GM11168 (cell line): Measurements from ENCODE around the gene GRIN1.

Experiments used
- in situ Hi-C: fragments of 300-500 bp; cut with MboI; formaldehyde crosslinking; loops from one replicate; pipeline ENCODE4 v1.12.0; 2022; ENCODE audit warnings: low sequenced_read_pairs; ENCODE audit not compliant: unreplicated experiment

Gene GRIN1

DNA sequence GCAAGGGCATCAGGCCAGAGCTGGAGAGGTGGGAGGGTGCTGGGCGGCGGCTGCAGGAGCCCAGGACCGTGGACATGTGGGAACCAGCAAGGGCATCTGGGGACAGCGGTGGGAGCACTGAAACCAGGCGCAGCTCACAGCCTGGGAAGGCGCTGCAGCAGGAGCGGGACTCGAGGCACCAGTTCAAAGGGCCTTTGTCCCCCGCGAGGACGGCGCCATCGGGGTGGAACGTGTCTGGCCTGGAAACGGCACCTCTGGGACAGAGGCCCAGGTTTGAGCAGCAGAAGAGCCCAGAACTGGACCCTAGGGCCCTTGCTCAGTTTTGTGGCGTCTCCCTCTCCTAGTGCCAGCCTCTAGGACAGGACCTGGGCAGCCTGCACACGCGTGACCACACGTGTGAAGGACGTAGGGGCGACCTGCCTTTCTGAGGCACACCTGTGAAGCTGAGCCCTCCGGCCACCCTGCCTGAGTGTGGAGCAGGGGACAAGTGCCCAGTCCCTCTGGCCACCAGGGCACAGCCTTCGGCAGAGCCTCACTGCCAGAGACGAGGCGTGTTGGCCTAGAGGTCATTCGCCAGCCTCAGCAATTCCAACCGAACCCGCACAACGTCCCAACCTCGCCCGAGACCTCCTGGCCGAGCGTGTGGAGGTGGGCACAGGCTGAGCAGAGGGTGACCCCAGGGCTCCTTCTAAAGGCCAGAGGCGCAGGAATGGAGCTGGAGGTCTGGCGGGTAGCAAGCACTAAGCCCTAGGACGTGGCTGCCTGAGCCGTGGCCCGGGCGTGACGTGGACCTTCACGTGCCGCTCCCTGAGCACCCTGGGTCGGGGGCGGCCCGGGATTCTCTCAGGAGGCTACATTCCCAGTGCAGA, 35.1 kb downstream of the GRIN1 start:
- in situ Hi-C loops, result no loop called here

DNA sequence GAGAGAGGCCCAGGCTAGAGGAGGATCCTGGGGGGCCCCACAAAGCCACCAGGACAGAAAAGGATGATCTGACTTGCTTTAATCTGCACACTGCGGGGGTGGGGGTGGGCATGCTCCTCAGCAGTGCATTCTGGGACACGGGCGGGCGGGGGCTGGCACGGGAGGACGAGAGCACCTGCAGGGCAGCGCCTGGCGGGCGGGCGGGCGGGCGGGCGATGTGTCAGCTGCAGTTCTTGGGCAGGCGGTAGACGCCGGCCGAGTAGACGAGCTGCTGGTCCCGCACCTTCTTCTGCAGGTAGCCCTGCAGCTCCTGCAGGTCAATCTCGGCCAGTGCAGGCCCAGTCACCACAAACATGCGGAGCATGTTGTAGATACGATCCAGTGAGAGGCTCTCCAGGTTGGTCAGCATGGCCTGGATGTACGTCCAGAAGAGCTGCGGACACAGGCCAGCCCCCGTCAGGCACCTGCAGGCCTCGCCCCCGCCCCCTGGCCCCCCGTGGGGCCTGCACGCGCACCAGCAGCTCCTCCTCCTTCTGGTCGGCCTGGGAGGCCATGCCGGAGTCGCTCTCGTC, 35.9 kb downstream of the GRIN1 start:
- in situ Hi-C loops, result no loop called here

DNA sequence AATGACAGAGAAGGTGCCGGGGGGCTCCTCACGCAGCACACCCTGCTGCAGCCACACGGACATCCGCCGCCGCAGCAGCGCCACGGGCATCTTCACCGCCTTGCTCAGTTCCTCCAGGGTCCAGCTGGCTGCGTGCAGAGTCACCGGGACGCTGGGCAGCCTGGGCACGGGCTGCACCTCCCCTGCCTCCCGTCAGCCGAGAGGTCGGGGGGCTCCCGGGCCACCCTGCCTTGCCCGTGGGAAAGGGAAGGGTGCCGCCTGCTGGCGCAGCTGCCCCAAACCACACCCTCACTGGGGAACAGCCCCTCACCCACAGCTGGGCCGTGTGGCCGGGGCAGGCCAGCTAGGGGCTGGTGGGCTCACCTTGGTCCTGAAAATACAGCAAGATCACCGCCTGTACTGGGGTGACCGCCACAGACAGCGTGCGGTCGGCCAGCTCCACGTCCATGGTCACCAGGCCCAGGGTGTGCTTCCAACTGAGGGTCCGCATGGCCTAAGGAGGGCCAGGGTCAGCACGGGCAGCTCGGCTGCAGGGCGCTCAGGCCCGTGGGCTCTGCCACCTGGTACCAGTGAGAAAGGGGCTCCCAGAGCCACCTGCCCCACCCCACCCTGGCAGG, 36.5 kb downstream of the GRIN1 start:
- in situ Hi-C loops, result no loop called here

DNA sequence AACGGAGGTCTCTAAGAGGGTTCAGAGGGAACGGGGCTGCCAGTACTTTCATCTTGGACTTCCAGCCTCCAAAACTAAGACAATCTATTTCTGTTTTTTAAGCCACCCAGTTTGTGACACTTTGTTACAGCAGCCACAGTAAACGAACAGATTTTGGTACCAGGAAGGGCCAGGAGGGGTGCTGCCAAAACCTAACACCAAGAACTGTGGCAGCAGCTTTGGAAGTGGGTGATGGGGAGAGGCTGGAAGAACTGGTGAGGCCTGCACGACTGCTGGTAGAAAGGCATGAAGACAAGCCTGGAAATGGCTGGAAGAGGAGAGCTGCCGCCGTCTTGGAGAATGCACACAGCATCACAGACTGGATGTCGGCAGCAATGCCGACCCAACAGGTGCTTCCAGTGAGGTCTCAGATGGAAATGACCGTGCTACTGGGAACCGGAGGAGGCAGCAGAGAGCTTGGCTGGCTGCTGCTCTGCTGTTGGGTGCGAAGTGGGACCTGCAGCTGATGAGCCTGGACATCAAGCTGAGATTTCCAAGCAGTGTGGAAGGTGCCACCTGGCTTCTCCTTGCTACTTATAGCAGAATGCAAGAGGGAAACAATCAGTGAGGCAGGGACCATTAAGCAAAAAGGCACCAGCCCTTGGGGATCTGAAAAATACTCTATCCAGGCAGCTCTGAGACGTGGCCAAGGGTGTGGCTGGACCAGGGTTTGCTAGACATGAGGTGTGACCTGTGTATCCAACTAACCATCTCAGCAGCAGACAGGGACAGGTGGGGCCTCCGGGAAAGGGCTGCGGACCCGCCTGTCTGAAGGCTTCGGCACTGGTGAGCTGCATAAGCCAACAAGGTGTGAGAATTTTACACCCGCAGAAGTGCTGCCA, 37.6 kb downstream of the GRIN1 start:
- in situ Hi-C loops, result no loop called here

DNA sequence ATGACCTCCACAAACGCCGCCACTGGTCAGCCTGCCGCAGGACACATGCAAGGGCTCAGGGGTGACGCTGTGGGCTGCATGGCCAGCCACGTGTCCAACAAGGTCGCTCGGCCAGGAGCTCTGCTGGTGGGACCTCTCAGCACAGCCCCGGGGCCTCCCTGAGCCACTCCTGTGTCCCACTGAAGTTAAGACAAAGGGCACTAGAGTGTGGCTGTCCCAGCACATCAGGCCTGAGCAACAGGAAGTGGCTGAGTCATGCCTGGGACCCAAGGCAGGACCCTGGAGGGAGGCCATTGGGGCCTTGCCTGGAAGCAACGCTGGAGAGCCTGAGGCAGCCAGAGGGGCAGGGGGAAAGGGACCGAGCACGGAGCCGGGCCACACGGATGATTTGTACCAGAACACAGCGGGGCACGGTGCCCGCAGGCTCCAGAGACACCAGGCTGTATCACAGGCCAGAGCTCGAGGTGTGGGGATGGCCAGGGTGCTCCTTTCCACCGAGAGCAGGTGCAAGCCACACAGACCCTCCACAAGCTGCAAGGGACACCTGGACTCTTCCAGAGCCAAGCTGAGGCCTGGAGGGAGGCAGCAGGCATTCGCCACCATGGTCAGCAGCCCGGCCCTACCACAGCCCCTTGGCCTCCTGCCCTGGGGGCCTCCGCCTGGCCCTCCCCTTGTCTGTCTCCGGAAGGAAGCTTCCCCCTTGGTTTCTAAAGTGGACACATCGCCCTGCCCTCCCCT, 39.4 kb downstream of the GRIN1 start:
- in situ Hi-C loops, result no loop called here

DNA sequence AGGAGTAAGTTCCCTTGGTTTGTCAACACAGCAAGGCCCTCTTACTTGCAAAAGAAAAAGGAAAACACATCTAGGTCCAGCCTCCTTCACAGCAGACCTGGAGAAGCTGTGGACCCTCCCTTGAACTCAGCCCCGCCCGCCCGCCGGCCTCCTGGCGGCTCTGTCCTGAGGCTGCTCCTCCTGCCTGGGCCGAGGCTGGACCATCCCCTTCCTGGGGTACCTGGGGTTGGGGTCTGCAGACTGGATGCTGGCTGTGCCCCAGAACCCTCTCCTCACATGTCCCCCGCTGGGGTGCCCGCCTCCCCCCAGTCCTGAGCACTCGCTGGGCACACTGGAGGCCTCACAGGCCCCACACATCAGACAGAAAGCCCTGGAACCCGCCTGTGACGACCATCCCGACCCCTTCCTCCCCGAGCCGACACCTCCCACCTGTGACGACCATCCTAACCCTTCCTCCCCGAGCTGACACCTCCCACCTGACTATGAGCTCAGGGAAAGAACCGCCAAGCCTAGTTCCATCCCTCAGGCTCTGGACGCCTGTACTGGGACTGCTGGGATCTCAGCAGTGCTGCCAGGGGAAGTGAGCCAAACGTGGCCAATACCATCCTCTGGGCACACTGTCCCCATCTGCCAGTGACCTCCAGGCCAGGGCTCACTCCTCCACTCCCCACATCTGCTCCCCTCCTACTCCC, 40.1 kb downstream of the GRIN1 start:
- in situ Hi-C loops, result no loop called here

DNA sequence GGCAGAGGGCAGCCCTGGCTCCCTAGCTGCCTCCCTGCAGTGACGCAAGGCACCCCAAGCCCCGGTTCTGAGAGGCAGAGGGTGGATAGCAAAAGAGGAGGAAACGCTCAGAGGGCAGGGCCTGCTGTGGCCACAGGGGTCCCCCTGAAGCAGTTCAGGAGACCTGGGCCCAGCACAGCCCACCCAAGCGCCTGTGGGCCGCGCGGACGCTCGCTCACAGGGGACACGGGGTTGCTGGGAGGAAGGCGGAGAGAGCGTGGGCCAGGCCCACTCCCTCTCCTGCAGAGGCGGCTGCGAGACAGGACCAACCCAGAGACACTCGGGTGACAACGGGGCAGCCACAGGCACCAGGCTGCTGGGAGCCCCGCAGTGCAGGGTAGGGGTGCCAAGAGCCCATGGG, 40.8 kb downstream of the GRIN1 start:
- in situ Hi-C loops, result no loop called here

DNA sequence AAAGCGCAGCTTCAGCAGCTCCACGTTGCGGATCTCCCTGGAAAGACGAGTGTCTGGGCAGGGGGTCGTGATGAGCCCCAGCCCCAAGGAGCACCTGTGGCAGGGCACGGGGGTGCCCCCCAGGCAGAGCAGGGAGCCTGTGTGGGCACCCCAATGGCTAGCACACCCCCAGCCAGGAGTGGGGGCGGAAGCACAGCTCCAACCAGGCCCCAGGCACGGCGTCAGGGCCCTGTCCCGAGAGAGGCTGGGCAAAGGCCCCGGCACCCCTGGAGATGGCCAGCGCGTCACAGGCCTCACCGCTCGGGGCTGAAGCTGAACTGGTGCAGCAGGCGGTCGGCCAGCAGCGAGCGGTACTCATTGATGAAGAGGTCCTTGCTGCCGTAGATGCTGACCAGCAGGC, 41.5 kb downstream of the GRIN1 start:
- in situ Hi-C loops, result no loop called here

DNA sequence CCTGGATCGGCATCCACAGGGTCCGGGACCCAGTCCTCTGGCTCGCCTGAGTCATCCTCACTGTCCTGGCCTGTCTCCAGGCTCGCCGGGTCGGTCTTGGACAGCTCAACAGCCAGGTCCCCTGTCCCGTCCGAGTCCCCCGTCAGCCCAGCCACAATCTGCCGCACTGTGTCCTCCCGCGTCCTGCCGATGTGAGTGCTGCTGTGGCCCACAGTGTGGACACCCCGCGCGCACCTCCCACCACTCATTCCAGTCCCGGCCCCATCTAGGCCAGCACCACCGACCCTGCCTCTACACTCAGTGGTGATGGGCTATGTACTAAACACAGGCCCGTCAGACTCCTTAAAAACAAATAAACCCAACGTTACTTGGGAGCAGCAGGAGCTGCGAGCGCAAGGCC, 42.7 kb downstream of the GRIN1 start:
- in situ Hi-C loops, result no loop called here

DNA sequence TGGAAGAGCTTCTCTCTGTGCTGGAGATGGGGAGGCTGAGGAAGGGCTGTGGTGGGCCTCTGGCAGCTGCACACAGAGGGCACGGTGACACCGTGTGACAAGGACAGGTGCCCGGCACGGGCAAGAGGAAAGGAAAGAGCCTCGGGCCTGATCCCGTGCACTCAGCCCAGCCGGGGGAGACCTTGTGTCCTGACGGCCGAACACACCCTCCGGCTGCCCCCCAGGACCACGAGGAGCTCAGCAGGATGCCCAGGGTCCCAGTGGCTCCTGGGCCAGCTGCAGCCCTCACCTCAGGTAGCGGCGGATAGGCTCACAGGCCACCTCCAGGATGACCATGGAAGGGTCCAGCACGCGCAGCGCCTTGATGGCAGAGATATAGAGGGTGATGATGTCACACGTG, 43.9 kb downstream of the GRIN1 start:
- in situ Hi-C loops, result no loop called here

DNA sequence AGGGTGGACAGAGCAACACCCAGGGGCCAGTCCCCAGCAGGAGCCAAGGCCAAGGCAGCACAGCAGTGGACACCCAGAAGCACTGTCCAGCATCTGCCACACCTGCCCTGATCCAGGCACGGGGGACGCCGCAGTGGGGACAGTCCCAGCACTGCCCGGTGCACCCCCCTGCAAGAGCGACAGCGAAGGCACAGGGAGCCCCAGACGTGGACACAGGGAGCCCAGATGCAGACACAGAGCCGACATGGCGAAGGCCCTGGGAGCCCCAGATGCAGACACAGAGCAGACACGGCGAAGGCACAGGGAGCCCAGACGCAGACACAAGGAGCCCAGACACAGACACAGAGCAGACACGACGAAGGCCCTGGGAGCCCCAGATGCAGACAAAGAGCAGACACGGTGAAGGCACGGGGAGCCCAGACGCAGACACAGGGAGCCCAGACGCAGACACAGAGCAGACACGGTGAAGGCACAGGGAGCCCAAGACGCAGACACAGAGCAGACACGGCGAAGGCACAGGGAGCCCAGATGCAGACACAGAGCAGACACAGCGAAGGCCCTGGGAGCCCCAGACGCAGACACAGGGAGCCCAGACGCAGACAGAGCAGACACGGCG, 45.1 kb downstream of the GRIN1 start:
- in situ Hi-C loops, result no loop called here

DNA sequence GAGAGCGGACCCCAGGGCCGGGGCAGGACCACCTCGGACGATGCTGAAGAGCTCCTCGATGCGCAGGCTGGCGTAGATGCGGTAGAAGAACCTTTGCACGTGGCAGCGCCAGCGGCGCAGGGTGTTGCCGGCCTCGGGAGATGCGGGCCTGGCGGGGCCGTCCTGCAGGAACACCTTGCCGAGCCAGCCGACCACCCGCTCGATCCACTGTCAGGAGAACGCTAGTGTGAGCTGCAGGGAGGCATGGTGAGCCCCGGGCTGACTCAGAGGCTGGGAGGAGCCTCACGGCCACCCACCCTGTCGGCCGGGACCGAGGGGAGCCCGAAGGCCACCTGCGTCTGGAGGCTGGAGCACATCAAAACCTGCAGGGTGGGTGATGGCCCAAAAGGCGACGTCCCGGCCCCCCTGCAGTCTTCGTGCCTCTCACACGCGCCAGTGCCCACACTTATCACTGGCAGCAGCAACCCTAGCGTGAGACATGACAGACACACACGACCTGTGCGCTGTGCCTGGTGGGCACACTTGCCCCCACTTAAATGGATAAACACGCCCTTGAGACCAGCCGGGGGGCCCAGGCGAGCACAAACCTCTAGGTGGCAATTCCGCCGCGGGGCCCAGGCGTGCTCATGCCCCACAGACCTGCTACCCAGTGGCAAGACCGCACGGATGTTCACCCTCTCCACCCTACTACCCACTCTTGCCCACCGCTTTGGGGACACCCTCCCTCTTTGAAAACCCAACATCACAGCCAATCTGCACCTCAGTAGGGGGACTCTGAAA, 46.1 kb downstream of the GRIN1 start:
- in situ Hi-C loops, result no loop called here

DNA sequence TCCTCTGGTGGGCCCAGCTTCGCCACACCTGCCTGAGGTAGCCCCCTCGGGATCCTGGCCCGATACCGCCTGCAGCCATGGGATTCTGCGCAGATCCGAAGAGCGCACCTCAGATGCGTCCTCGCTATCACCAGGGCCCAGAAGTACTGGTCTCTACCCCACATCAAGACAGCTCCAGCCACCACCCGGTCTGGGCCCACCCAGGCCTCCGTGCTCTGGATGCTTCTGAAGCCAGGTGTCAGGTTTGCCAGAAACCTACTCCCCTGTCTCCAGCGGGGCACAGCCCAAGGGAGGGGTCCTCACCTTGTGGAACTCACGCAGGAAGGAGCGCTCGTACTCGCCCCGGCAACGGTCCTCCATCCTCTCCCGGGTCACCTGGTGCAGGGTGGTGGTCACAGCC, 47.0 kb downstream of the GRIN1 start:
- in situ Hi-C loops, result no loop called here

DNA sequence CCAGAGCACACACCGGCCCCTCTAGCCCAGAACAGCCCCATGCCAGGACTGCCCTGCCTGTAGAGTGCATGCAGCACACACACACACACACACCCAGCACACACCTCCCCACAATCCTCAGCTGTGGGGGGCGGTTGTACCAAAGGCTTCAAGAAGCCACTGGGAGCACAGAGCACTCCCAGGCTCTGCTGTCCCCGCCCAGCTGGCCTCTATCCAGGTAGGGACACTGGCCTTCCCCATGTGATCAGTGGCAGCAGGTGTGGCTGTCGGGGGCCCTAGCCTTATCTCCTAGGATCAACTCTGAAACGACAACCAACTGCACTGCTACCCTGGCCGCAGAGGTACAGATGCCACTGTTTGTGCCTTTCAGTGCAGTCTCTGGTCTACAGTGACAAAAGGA, 47.4 kb downstream of the GRIN1 start:
- in situ Hi-C loops, result no loop called here

DNA sequence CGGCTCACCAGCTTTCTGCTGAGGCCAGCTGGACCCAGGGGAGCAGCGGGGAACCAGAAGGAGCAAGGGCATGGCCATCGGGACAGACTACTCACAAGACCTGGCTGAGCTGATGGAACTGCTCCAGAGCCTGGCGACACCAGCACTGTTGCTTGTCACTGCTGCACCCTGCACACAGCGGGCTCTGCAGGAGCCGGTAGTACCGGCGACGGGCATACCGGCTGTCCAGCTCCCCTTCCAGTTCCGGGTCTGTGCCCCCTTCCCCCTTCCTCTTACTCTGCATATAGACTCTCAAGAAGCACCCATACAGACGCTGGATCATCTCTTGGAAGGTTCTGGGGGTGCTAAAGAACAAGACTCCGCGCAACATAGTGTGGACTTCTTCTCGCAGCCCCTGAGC, 48.4 kb downstream of the GRIN1 start:
- in situ Hi-C loops, result no loop called here

DNA sequence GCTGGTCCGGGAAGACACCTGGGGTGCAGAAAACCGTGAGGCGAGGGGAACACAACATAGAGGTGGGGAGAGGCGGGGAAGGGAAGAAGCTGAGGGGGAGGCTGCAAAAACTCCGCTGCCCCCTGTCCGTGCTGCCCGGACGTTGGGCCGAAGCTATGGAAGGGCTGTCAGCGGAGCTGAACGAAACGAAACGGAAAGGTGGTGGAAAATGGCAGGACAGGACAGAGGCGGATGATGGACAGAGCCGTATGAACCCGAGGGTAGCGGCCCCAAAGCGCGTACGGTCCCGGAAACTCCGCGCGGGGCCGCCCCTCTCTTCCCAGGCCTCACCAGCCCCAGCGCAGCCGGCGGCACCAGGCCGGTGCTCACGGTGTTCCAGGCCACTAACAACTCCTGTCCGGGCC, 49.1 kb downstream of the GRIN1 start:
- in situ Hi-C loops, result no loop called here

DNA sequence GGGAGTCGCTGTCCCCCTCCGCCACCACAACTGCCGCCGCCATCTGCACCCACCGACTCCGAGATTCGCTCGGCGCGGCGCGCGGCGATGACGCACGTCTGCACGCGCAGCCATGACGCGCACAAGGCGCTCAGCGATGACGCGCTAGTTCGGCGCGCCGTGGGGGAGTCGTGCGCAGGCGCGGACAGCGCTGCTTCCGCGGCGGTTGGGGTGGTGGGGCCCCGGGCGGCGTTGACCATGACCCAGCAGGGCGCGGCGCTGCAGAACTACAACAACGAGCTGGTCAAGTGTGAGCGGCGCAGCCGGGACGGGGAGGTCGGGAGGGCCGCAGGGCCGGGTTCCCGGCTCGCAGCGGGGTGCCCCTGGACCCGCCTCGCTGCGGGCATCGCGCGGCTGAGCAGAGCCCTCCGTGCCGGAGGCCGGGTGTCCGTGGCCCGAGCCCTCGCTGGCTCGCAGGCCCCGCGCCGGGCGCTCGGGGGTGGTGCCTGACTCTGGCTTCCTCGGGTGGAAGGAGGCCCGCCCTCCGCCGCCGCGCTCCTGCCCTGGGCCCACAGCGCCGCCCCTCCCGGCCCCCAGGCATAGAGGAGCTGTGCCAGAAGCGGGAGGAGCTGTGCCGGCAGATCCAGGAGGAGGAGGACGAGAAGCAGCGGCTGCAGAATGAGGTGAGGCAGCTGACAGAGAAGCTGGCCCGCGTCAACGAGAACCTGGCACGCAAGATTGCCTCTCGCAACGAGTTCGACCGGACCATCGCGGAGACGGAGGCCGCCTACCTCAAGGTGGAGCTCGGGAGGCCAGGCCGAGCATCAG, 49.7 kb downstream of the GRIN1 start, which contains the start of the genes ANAPC2 and SSNA1:
Gene ANAPC2, minus strand, starts transcription at position 71 of the 807 bp plus-strand sequence. Its CDS starts 28 bp downstream, at position 43.
Gene SSNA1, plus strand, starts transcription at position 187 of the 807 bp plus-strand sequence. Its CDS starts 51 bp downstream, at position 238.
- in situ Hi-C loops, result no loop called here
